DMS53 (cell line): ENCODE results near the gene VDAC2.
"Not testable (repeated sequence)": the region's sequence is repeated elsewhere in the genome, so short reads cannot be mapped to it uniquely, and the experiment has no call there.

Source experiments
- DNase-seq: peaks from one replicate; lab custom pipeline; 2025; lab: John Stamatoyannopoulos, UW

Gene VDAC2, protein sequence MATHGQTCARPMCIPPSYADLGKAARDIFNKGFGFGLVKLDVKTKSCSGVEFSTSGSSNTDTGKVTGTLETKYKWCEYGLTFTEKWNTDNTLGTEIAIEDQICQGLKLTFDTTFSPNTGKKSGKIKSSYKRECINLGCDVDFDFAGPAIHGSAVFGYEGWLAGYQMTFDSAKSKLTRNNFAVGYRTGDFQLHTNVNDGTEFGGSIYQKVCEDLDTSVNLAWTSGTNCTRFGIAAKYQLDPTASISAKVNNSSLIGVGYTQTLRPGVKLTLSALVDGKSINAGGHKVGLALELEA

DNA sequence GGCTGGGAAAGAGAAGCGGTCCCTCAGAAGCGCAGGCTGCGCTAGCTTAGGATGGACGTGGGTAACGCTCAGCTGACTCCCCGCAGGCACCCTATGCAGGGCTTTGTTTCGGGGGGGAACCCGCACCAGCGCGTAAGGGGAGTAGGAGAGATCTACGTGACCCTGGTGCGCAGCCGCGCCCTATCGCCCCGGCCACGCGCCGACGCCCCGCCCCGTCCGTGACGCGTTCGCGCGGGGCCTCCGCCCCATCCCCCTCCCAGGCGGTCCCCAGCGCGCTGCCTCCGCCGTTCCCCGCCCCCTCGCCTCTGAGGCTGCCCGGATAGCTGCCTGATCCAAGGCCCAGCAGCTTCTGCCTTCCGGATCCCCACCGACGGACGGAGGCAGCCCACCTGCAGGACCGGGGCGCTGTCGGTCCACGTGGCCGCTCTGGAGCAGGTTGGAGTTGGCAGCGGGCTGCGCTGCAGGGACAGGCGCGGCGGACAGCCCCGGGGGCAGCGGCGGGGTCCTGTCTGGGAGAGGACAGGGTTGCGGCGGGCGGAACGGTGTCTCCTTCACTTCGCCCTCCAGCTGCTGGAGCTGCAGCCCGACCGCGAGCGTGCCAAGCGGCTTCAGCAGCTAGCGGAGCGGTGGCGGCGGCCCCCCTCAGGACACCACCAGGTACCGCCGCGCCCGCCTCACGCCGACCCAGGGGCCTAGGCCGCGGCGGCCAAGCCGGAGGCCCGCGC is at the start of gene VDAC2:
VDAC2 (plus strand) TSS at position 515 of the 725 bp plus-strand sequence. CDS start 363 bp downstream, outside the sequence.
- DNase-seq = peak; percentile 96

DNA sequence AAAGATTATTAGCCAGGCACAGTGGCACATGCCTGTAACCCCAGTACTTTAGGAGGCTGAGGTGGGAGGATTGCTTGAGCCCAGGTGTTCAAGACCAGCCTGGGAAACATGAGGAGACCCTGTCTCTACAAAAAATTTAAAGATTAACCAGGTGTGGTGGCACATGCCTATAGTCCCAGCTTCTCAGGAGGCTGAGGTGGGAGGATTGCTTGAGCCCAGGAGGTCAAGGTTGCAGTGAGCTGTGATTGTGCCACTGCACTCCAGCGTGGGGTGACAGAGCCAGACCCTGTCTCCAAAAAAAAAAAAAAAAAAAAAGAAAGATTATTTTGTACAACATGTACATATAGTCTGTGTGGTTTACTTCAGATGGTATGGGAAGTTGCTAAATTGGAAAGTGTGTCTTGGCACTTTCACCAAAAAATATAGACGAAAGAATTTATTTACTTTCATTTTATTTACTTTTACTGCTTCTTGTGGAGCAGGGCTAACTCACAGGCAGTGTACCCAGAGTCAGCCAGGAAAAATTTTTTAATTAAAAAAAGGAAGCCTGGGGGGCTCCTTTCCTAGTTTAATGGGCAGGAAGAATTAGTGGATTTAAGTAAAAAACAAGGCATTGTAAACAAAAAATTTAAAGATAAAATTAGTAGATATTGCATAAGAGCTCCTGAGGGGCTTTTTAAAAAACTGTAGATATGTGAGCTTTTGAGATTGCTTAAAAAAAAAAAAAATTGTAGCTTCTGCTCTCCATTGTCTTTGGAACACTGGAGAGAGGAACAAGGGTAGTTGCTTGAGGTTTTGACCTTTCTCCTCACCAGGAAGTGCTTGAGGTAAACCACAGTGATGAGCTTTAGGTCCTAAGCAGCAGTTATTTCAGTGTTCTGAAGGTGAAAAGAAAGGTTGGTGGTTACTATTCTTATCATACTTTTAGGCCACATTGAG is 44.6 kb upstream of the VDAC2 start:
- peak; percentile 16 for DNase-seq

DNA sequence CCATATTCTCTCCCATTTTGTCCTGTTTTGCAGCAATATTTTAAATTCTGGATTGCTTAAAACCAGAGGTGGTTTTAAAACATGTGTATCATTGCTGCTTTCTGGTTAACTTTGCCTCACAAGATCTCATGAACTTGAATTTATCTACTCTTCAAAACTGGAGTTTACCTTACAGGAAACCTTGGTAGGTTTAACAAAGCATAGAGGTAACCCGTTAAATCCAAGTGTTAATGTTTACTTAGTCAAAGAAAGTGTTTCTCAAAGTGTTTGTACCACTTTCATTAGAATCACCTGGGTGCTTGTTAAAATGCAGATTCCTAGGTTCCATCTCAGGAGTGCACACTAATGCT is 44.0 kb upstream of the VDAC2 start:
- DNase-seq = no peak

DNA sequence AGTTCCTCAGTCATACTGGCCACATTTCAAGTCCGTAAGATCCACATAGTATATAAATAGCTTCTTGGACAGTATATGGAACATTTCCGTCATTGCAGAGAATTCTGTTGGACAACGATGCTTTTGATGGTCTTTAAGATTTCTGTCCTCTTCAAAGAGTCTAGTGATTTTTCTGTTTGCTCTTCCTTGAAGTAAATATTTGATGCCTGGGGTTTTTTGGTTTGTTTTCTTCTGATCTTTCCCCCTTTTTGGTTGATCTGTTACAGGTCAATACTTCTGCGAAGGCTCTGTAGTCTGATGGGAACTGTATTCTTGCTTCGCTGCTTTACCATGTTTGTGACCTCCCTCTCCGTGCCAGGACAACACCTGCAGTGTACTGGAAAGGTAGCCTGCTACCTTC is 42.3 kb upstream of the VDAC2 start:
- no peak for DNase-seq

DNA sequence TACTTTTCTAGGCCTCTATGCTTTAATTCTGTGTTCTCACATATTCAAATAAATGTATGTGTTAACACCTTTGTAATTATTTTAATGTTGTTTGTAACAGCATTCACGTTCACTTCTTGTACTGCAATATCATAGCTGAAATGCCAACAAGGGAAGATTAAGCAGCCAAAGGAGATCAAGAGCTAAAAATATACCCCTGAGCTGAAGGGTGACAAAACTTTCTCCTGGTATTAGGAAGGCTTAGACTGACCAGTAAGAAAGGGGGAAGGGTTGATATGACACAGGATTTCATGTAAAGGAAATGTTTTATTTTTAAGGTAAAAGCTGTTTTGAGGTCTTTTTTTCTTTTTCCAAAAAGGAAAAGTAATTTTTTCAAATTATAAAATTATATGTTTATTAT is 40.4 kb upstream of the VDAC2 start:
- DNase-seq = no peak

DNA sequence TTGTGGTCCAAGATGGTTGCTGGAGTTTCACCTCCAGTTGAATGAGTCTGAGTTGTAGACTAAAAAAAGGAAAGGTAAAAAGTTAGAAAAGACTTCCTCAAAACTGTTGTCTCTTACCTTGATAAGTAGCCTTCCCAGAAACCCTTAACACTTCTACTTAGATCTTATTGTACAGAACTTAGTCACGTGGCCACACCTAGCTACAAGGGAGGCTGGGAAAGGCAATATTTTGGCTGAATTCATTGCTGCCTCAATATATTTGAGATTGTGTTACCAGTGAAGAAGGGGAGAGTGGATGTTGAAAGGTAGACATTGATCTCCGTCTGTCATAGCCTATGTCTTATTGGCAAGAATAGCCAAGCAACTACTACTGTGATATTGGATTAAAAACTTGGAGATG is 35.5 kb upstream of the VDAC2 start:
- DNase-seq = no peak

DNA sequence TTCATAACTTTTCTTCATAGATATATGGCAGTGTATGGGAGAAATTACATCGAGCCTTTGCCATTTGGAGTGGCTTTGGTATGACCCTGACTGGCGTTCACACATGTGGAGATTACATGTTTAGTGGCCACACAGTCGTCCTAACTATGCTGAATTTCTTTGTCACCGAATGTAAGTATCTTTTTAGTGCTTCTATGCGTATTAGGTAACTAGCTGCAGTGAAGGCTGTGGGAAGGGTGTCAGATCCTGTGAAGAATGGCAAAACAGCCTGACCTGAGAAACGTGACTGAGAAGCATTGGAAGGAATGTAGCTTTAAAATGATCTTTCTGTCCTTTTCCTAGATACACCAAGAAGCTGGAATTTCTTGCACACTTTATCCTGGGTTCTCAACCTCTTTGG is 34.5 kb upstream of the VDAC2 start:
- DNase-seq = no peak

DNA sequence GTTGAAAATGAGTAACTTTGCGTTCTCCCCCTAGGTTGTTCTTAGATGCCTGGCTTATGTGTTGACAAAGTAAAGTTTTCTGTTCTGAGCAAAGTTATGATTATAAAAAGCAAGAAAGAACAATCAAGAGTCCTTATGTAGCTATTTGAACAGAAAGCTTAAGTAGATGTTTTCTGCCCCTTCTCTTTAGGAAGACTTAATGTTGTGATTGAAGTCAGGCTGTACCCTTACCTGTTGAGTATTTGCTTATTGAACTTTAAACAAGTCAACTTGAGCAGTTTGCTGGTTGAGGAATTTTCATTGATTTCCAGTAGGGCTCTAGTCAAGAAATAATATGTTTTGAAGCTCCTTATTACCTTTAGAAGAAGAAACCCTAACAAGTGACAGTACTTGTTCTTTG is 33.9 kb upstream of the VDAC2 start:
- no peak for DNase-seq

DNA sequence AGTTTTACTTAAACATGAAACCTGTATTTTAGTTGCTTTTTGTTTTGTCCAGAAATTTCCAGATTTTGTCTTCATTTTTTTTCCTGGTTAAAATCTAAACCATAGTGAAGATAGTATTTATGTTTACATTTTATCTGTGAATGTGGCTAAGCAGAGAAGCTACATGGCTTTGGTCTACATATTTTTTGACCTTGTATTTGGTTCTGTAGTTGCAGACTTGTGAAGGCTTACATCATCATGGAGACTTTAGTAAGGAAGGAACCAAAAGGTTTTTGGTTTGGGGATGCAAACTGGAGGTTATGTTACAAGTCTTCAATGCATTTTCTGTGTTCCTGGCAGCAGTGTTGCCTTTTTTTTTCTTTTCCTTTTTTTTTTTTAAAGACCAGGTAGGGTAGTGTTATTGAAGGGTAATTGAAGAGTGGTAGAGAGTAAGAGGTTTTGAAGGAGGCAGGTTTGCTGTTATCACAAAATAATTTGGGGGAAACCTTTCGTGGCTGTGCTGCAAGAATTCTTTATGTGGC is 30.9 kb upstream of the VDAC2 start:
- no peak for DNase-seq

DNA sequence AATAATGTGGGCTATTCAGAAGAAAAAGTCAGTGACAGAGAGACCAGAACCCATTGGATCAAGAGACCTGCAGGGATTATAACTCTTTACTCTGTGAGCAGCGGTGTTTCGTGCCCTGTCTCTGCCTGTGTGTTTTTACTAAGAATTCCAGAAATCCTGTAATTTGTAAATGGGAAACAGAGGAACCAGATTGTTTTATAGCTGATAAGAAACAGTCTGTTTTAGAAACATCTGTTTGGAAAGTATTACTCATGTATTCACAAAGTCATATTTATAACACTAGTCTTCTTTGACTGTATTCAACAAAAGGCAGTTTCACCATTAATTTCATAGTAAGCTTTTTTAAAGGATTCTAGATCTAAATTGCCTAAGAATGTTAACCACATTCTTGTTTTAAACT is 30.0 kb upstream of the VDAC2 start:
- DNase-seq = no peak

DNA sequence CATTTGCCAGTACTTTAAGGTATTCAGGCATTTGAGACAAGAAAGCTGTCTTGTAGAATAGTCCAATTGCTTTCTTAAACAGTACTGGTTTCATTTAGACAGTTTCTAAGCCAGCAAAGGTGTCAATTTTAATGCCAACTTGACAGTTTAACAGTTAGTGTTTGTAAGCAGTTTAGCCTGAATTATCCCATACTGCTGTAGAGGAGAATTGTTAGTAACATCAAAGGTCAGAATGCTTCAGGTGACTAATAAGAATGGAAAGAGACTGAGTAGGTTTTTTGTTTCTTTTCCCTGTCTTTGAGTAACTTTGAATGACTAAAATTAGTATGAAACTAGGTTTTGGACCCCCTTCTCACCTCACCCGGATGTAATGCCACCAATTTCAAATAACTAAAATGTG is 29.5 kb upstream of the VDAC2 start:
- DNase-seq = no peak

DNA sequence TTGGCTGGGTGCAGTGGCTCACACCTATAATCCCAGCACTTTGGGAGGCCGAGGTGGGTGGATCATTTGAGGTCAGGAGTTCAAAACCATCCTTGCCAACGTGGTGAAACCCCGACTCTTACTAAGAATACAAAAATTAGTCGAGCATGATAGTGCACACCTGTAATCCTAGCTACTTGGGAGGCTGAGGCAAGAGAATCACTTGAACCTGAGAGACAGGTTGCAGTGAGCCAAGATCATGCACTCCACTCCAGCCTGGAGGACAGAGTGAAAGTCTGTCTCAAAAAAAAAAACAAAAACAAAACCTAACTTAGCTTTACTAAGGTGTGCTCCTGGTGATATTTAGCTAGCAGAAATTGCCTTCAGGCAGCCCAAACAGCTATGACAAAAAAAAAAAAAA is 24.3 kb upstream of the VDAC2 start:
- no peak for DNase-seq

DNA sequence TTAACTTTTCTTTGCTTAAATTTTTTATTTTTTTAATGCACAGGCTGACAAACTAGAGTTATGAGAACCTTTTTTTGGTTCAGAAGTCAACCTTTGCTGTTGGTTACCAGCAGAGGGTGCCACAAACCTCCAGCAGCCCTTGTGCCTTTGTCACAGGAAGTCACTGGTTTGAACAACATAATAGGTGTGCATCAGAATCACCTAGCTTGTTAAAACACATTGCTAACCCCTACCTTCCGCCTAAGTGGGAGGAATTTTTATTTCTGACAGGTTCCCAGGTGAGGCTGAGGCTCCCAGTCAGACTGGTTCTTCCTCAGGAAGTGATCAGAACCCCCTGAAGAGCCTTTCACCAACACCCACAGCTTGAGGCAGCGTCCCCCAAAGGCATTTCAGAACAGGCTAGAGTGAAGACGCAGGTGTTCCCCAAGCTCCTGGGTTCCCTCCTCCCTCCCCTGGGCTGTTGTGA is 22.6 kb upstream of the VDAC2 start:
- peak; percentile 86 for DNase-seq

DNA sequence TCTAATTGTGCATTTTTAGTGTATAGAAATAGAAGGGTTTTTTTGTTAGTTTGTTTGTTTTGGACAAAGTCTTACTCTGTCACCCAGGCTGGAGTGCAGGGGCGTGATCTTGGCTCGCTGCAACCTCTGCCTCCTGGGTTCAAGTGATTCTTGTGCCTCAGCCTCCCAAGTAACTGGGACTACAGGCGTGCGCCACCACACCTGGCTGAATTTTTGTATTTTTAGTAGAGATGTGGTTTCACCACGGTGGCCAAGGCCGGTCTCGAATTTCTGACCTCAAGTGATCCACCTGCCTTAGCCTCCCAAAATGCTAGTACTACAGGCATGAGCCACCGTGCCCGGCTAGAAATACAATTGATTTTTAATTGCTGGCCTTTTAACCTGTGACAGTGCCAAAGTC is 22.1 kb upstream of the VDAC2 start:
- DNase-seq = not testable (repeated sequence)

DNA sequence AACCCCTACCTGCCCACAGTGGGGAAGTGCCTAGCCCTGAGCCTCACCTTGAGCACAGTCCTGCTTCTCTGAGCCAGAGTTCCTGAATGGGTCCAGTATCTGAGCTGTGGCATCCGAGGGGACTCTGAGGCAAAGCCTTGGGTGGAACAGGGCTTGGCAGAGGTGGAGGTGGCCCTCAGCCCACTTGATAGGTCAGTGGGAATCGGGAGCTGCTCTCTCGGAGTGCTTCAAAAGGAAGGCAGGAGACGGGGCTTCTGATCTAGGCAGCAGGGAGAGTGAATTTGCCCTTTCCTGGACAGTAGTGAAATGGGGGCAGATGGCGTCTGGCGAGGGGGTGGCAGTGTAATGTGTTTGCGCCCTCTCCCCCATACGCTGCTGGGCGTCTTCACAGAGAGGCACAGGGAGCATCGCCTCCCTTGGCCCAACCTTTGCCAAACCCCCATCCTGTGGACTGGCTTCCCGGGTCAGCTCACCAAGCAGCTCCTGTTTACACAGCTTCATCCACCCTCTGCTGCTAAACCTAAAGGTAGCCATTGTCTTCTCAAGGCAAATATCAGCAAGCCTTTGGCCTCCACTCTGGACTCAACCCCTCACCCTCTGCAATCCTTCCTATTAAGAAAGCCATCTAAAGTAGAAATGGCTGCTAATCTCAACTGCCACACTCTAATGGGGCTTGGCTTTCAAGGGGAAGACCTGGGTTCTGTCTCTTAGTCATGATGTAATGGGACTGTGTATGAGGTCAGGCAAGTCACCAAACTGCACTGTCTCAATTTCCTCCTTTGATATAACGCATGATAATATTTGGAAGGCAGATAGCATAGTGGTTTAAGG is 21.1 kb upstream of the VDAC2 start:
- DNase-seq = no peak

DNA sequence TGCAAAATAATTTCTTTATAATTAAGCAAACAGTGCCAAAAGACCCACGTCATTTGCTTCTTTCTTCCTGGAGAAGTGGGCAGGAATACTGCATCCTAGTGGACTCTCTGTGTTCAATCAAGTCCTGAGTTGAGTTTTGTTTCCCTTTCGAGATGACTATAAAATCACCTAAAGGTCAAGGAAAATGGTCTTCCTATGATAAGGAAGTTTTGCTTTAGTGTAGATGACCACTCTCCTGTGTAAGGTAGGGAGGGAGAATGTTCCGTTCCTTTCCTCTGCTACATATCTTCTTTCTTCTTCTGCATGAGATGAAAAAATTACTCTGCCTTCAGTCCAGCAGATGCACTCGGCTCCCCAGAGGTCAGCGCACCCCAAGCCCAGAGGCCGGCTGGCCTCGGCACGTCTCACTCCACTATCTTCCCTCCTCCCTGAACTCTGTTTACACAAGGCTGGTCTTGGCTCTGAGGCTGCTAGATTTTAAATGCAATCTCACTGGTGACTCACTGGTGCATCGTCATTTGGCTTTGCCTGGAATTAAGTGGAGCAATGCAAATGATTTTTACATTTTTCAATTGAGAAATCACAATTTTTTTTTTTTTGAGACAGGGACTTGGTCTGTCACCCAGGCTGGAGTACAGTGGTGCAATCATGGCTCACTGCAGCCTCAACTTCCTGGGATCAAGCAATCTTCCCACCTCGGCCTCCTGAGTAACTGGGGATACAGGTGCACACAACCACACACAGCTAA is 18.6 kb upstream of the VDAC2 start:
- DNase-seq = peak; percentile 78

DNA sequence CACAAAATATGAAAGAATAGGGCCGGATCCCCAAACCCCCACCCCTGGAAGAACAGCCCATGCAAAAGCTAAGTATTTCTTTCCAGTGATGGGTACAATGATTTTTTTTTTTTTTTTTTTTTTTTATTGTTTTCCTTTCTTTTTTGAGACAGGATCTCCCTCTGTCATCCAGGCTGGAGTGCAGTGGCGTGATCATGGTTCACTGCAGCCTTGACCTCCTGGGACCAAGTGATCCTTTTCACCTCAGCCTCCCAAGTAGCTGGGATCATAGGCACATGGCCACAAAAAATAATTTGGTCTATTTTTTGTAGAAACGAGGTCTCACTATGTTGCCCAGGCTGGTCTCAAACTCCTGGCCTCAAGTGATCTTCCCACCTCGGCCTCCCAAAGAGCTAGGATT is 16.0 kb upstream of the VDAC2 start:
- not testable (repeated sequence) for DNase-seq

DNA sequence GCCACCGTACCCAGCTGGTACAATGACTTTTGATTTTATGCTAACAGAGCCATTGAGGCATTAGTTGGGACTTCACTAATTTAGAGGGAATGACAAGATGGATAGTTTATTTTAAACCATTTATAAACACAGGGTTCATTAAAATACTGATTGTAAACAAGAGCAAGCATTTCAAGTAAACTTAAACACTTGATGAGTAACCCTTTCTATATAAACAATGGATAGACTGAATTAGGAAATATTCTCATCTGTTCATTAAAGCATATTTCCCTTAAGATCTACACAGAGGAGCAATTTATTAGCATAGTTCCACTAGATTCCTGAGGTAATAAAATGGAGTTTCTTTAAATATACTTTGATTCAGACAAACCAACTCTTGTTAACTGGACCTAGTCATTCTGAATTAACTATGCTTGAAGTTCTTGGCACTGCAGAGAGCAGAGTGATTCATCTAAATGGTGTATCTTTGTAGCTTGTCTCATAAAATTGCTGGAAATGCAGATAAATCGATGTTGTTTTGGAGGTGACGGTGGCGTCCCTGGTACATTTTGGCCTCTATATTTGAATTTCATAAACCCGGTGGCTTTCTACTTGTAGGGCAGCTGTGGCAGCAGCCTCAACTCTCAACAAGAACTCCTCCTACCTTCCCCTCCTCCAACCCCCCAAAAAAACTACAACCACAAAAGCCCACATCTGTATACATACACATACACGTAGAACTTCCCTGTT is 15.4 kb upstream of the VDAC2 start:
- no peak for DNase-seq

DNA sequence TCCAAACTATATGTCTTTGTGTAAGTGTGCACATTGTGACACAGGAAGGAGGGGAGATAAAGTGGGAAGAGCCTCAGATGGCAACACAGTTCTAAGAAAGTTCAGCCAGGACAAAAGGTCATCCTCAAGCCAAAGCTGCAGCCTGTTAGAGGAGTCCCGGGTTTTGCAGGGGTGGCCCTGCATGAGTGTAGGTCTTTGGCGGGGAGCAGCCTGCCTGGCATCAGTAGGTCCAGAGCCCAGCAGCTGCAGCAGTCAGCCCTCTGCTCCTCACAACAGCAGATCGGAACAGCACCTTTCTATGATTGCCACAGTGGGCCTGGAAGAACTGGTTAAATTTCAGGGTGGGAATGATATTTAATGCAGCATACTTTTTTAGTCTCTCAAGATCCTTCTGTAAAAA is 13.5 kb upstream of the VDAC2 start:
- no peak for DNase-seq

DNA sequence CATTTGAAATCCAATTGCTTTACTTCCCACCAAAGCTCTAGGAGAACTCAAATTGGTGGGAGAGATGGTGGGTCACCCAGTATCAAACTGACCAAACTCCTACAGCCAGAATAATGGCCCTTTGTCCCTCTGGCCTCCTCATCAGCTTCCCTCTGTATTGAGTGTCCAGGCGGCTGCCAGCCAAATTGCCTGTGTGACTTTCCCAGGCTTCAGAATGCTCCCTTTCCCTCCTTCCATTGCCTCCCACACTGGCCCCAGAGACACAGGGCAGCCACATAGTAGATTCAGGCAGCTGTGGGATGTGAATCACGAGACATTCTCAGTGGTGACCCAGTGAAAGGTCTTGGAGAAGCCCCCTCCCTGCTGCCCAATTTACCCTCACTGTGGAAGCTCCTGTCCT is 12.7 kb upstream of the VDAC2 start:
- DNase-seq = no peak
